ENCODE measurements around the gene KIF5A.

- TF ChIP-seq TAF1 (IDR thresholded peaks at IDR 0.05; ENCODE audit: low read depth) (no peak), YY1 (IDR thresholded peaks at IDR 0.05; ENCODE audit: low read depth) (no peak), CEBPB (IDR thresholded peaks at IDR 0.05) (no peak), RAD21 (IDR thresholded peaks at IDR 0.05; ENCODE audit: low read depth) (no peak), EP300 (IDR thresholded peaks at IDR 0.05; ENCODE audit: borderline replicate concordance) (no peak), REST (IDR thresholded peaks at IDR 0.05; ENCODE audit: low read depth) (no peak), MAX (IDR thresholded peaks at IDR 0.05) (no peak), TCF12 (IDR thresholded peaks at IDR 0.05; ENCODE audit: low read depth) (no peak), TEAD4 (IDR thresholded peaks at IDR 0.05) (no peak), EGR1 (IDR thresholded peaks at IDR 0.05) (no peak), ZBTB7A (IDR thresholded peaks at IDR 0.05; ENCODE audit: low read depth) (no peak), FOXM1 (IDR thresholded peaks at IDR 0.05; ENCODE audit: borderline replicate concordance, low read depth) (no peak), CREB1 (IDR thresholded peaks at IDR 0.05; ENCODE audit: low read depth) (no peak)
Observed at GRCh38 chr12:57554897-57555296, 5.1 kb downstream of the KIF5A start.

Measured in Ishikawa (cell line).